ENCODE measurements around the gene SRP14.
"Not testable (repeated sequence)": the region's sequence is repeated elsewhere in the genome, so short reads cannot be mapped to it uniquely, and the experiment has no call there.

SRP14 gene

DNA sequence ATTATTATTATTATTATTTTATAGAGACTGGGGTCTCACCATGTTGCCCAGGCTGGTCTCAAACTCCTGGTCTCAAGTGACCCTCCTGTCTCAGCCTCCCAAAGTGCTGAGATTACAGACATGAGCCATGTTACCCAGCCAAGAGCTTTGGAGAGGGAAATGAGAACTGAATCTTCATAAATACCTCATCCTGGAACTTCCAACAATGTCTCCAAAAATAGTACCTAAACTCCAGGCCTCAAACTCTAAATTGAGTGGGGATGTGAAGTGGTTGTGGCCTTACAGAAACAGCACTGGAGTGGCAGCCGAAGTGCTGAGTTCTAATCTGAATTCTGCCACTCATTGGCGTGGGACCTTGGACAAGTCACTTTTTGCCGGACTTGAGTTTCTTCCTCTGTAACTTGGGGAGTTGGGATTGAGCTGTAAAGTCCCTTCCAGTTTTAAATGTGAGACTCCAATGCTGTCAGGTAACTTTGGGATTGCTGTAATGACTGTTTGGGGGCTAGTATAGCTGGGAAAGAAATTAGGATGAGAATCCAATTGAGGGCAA is 10.0 kb upstream of the SRP14 start:
- DNase-seq = no peak

DNA sequence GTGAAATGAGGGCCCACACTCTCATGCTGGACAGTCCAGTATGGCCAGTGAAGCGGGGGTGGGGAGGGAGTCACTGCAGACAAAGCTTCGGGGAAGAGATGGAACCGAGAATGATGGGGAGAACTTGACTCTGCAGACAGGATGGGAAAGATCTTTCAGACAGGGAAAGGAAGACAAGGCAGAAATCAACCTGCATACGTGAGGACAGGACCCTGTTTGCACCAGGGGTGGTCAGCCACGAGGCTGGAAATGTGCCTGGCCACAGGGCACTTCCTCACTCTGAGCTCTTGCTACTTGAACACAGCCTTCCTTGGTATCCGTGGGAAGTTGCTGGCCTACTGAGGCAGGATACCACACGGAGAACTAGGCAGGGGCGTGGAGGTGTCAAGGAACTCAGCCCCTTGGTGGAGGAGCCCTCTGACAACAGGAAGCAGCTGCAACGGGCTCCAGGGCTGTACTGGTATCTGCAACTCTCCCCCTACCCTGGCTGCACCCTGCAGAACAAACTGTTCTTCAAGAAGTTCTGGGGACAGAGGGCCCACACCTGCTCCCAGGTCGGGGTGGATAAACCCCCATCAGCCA is 9.3 kb upstream of the SRP14 start:
- DNase-seq = no peak

DNA sequence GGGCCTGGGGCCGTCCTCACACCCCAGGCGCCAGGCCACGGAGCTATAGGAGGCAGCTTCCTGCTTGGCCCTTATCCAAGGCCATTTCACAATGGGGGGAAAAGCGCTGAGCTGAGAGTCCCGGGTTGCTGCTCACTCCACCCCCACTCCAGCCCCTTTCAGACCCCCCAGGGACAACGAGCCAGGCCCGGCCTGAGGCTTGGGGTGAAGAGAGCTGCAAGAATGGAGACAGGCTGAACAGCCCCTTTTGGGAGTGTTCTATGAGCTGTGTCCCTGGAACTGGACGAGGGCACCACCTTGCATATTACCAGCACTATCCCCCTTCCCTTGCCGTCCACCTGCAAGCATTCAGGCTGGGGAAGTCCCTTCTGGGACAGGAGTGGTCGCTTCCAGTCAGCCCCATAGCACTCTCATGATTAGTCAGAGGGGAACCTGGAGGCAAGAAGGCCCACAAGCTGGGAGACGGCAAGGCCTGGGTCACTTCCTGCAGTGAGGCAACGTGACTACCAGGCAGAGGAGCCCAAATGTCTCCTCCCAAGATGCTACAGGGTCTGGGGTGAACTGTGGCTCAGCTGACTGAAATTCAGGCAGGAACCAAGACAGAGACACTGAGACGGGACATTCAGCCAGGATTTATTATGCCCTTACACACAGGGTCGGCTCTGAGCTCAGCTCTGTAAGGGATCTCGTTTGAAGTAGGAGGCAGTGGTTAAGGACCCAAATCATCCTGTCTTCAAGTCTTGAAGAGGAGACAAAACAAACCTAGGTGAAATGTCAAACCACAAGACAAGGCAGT is 8.6 kb upstream of the SRP14 start:
- peak; percentile 42 for DNase-seq

DNA sequence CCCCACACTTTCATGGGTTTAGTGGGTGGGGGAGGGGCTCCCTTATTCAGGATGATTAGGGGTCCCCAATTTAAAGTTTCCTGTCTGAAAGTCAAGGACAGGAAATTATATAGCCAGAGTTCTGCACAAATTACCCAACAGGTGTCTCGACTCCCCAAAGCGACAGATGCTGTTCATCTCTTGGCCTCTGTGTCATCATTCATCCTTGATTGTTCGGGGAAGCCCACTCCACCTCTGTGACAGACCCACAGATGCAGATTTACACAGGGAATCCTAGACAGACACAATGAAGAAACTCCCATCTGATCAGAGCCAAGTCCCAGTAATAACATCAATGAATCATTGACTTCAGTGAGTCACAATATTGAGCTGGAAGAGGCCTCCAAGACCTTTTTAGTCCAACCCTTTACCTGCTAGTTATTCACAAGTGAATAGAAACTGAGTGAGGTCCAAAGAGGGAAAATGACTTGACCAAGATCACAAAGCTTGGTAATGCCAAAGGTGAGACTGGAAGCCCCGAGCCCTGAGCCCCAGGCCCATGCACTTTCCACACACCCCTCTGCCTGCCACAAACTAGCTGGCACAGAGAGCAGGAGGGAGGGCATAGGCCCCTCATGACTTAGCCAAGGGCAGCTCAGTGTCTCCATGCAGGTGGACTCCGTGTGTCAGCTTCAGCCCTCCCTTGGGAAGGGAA is 7.9 kb upstream of the SRP14 start:
- DNase-seq = no peak

DNA sequence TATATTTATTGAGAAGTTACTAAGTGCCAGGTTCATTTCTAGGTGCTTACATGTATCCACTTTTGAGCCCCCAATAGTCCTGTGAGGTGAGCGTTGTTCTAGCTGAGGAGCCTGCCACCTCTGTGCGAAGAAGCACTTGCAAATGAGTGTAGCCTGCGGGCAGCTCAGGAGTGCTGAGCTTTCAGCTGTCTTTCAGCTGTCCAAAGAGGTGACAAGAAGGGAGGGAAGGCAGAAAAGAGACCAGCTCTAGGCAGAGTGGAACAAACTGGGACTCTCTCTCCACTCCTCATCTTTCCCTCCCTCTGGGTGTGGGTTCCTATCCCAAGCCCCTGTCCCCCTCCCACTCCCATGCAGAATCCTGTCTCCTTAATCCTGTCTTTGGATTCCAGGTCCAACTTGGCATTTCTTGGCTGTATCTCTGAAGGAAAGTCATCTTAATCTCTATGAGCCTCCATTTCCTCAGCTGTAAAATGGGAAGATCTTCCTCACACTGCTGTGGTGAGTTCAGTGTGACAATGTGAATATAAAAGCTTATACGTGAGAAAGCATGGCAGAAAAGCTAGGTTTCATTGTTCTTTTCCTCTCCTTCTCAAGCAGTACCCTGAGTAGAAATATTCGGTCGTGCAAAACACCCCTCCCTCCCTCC is 6.7 kb upstream of the SRP14 start:
- DNase-seq = no peak

DNA sequence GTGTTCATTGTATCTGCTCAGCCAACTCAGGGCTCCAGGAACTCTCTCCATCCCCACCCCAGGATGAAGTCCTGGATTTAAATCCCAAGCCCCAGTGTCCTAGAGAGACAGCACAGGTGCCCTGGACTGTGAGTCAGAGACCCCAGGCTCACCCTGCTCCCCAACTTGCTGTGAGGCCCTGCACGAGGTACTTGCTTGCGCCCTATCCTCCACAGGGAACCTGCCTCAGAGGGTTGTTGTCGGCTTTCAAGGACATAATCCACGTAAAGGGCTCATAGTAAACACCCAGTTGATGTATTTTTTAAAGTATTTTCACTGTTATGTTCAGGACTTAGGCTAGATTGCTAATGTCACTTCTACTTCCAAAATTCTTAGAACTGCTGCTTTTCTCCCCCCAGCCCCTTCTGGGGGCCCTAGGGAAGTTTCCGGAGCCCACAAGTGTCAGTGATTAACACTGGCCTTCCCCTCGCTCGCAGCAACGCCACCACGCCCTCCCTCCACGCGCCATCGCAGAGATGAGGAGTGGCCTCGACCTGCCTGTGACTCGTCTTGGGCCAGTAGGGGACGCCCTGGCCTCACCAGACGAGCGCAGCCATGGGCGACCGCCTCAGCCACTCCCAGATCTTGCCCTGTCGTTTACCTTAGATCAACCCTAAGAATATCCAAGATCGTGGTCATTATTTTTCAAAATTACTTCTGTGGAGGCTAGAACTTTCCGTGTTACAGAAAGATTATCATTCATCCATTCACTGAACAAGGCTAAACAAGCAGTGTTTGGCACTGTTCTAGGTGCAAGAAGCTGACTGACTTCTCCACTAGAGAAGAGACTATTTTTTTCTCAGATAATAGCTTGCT is 6.0 kb upstream of the SRP14 start:
- DNase-seq = peak; percentile 71

DNA sequence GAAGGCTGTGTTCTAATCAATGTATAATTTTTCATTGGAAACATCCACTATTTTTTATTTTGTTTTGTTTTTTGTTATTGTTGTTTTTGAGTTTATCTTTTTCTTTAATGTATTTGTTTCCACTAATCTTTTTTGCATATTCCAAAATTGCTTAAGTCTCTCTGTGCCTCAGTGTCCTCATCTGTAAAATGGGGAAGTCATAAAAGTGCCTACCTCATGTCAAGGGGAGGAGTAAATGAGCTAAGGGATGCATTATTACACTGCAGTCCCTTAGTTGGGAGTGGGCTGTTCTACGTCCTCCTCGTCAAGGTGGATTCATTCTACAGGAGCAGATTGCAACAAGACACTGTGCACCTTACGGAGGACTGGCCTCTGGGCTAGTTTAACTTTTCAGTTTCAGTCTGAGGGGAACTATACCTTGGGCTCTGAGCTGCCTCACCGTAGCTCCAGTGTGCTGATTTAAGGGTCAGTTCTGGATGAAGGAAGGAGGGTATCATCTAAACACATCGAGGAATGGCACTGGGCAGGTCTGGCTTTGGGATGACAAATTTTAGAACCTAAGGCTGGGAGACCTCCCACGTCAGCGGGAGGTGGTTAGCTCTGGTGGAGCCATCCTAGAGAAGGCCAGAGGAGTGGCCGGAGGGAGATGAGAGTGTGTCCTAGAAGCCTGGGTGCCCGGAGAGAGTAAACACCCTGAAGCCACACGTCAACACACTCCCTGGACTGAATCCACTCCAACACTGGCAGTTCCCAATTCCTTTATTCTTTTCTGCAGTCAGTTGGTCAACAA is 5.1 kb upstream of the SRP14 start:
- DNase-seq = no peak

DNA sequence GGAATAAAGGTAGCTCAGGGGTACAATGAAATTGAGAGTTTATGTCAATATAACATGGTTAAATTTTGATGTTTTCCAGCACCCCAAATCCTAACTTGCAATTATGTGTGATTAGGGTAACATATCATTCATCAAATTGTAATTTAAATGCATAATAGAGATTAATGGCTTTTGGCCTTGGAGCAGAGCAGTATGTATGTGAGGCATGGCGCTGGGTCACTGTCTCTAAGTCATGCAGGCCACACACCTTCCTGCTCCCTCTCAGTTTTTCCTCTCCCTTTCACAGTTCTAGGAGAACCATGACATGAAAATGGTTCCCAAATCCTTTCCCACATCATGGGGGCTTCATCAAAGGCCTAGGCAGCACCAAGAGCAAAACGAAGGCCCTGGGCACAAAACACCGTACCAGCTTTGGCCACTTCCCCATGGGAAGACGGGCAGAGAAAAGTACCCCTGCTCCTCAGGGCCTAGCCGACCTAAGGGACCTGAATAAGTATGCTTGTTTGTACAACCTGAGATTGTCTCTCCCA is 3.9 kb upstream of the SRP14 start:
- DNase-seq = no peak

DNA sequence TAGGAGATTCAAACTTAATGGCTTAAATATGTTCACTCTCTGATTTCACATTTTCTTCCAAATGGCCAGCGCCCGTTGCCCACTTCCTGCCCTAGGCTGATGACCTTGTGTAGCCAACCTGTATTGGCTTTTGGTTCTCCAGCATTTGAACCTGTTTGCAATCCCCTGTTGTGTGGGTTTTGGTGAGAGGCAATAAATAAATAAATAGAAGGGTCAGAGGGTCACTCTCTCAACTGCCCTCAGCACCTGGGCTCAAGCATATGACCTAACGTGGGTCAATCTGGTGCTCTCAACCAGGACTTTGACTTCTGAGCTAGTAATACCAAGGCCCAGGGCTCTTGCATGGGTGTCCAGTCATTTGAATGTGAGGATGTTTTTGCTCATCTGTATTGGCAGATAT is 1.8 kb upstream of the SRP14 start:
- DNase-seq = no peak

DNA sequence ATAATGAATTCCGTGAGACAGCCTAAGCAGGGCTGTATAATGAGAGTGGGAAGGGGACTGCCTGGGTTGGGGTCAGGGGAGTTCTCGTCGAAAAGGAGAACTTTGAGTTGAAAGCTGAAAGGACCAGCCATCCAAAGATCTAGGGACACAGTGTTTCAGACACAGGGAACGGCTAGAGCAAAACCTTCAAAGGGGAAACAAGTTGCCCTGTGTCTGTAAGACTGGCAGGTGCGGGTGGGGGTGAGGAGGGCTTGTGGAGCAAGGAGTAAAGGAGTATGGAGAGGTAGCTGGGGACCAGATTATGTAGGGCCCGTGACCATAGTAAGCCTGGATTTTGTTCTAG is 1.3 kb upstream of the SRP14 start:
- DNase-seq = no peak

DNA sequence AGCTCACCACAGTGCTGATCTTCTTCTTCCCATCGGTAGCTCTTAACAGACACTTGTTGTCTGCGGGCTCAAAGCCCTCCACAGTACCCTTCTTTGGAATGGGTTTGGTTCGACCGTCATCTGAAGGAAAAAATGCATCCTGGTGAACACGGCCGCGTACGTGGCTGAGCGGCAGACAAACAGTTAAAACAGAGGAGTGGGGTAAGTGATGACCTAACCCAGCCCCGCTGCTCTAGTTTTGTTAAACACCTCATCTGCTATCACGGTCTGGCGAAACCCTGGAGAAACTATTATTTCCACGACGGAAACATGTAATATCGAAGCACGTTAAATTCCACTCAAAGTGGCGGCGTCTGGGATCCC is 725 bp downstream of the SRP14 start:
- DNase-seq = no peak

DNA sequence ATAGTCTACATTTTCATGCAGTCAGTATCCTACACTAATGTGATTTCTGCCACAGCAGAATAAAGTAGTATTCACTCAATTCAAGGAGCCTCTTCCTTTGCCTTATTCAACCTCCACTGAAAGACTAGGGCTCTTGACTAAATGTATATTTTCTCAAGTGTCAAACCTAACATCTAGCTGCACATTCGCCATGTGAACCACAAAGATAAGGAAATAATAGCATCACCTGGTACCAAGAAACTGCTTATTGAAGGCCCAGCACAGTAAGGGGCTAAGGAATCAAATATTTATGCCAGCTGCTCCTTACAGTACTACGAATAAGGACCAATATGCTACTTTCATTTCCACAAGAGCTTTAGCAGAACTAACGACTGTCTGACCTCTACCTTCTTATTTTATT is 1.3 kb downstream of the SRP14 start:
- DNase-seq = no peak

DNA sequence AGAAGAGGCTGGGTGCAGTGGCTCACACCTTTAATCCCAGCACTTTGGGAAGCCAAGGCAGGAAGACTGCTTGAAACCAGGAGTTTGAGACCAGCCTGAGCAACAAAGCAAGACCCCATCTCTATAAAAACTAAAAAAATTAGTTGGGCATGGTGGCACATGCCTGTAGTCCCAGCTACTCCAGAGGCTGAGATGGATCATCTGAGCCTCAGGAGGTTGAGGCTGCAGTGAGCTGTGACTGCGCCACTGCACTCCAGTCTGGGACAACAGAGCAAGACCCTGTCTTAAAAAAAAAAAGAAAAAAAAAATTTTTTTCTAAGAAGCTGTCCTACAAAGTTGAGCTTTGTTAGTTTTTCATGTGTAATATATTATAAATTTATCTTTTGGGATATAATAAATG is 3.8 kb downstream of the SRP14 start:
- not testable (repeated sequence) for DNase-seq

DNA sequence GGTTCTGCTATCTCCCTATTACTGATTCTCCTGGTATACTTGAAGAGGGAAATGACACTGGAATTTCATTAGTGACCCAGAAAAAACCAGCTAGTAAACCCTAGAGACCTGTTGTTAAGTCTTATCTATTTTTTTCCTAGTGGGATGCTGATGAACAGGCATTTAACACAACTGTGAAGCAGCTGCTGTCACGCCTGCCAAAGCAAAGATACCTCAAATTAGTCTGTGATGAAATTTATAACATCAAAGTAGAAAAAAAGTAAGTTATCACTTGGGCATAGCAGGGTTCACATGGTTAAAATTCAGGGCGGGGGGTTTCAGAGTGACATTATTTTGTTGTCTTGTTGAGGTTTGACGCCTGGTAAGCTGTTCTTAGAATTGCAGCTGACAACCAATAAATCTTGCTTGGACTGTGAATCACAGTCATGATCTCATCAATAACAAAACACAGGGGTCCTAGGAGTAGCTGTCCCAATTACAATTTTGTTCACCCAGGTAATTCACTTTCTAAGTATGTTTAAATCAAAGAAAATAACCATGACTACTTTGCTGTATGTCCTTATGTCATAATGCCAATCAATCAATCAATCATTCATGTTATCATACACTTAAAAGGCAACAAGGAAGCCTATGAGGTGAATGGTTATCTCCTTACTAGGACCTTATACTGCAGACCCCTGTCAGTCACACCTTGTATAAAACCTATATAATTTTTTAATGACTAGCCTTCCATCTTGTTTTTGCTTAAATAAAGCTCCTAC is 4.6 kb downstream of the SRP14 start:
- DNase-seq = no peak

DNA sequence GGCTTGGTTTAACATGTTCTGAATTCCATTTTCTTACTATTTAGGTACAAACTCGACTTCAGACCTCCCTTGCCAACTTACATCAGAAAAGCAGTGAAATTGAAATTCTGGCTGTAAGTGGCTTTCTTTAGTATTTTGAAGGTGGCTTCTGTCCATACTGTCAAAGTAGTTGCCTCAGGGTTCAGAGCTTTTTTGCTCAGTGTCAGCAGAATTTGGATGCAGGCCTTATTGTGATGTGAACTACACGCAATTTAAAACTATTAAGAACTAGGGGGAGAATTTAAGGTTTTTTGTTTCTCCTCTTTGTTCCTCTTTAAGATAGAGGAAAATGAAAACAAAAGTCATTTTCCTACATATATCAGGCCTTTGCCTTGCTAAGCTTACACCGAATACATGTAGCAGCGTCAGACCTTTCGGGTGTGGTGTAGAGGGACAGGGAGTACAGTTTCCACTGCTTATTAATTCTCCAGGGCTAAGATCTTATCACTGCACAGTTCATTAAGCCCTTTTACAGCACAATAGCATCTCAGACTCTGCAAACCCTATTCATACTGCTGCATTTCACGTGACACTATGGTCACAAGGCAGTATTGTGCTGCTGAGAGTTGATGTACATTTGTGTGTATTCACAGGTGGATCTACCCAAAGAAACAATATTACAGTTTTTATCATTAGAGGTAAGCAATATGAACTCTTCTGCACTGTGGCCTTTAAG is 6.7 kb downstream of the SRP14 start:
- DNase-seq = no peak

DNA sequence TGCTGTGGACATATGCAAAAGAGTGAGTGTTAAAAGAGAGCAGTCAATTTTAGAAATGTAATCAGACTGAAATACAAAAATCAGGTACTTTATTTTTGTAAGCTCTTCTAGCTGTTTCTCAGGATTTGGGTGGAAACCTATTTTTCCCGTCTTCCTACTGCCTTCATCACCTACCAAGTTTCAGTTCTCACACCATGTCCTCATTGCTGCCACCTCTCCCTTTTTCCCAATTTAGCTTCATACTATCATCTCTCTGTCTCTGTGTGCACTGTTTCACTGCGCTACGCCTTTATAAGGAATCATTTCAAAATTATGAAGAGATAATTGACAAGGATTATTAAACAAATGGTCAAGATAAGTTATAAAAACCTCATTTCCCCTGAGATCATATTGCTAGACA is 7.7 kb downstream of the SRP14 start:
- DNase-seq = no peak

DNA sequence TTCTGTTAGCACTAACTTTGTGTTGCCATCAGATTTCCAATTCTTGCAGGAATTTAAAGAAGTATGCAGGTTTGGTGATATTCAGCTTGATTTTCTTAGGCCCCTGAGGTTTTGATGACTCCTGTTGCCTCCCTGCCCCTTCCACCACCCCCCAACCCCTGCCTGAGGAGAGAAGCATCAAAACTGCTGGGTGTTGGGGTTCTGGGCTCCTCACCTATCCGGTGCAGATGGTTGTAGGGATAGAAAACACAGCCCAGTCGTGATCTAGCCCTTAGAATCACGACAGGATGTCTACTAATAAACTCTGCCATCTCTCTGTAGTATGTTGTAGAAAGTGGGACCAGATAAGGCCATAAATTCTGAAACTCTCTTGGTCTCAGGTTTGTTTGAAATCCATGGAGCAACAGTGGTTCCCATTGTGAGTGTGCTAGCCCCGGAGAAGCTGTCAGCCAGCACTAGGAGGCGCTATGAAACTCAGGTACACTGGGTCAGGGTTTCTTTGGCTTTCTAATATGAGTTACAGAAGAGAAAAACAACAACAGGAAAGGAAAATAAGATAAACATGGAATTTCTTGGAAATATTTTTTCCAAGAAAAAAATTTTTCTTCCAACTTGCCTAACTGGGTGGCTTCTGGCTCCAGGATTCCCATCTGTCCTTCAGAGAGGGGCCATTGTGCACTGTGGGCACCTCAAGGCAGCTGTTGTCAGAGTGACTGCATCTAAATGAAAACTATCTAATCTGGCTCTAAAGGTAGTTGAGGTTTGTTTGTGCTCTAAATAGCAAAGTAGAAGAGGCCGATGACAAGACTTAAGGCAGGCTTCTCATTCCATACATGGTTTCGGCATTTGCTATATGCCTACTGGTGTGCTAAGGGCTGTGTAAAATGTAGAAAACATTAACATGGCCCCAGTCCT is 8.7 kb downstream of the SRP14 start:
- DNase-seq = no peak

DNA sequence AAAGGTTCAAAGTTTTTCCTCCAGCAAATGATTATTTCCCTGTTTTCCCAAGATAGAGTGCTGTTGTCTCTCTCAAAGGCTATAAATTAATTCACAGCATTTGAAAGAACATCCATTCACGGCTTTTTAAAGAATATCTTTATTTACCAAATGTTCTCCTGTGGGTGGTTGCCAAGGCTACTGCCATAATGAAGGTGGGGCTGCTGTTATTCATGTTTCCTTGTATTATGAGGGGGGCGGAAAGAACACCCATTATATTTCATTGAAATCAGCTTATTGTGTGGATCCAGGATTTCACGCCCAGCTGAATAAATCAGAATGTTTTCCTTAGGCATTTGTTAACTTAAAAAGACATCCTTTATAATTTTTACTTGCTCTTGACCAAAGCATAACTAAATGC is 10.1 kb downstream of the SRP14 start:
- DNase-seq = no peak

DNA sequence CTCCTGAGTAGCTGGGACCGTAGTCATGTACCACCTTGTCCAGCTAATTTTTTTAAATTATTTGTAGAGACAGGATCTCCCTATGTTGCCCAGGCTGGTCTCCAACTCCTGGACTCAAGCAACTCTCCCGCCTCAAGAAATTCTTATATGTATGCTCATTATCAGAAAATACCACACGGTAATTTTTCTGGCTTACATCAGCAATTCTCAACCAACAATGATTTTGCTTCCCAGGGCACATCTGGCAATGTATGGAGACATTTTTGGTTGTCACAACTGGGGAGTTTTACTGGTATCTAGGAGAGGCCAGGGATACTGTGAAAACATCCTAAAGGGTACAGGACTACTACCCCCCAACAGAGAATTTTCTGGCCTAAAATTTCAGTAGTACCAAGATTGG is 10.8 kb downstream of the SRP14 start:
- DNase-seq = no peak

Data from effector CD4-positive, alpha-beta T cell (primary cell).